A549 (cell line): ENCODE measurements around the gene PAXX. TPM values are rescaled to one million over a fixed set of nuclear protein-coding genes. Genes with fewer than 3 reads are reported as not detected.

Source experiments
- ATAC-seq, 2 experiments: fragments of 200-7000 bp in 1 of 2; fragments of >200 bp in 1 of 2; cut with Nextera tagmentation in 1 of 2; cut with Tn5 transposase in 1 of 2; 3 replicates each; pipeline versions ENCODE4 v1.8.0 to v1.9.1; 2018 to 2020; ENCODE audit warnings: mild to moderate bottlenecking in 1 of 2, moderate library complexity in 1 of 2
- CTCF ChIA-PET: fragments of 300-600 bp; sonication (Branson Sonifier 250); formaldehyde crosslinking; extraction: SDS; loops from one replicate; lab custom pipeline; 2021; ENCODE audit warnings: antibody characterized with exemption, inconsistent platforms; lab: Yijun Ruan, JAX
- POLR2A ChIA-PET: fragments of 350-600 bp; formaldehyde crosslinking; extraction: SDS; loops from one replicate; lab custom pipeline; 2021; ENCODE audit warnings: antibody characterized with exemption, inconsistent platforms; lab: Yijun Ruan, JAX
- DNase-seq, 2 experiments: peaks; one replicate each; pipeline versions ENCODE4 v3.0.0 to v3.0.0-alpha.2; 2011 to 2016; ENCODE audit warnings: low read depth in 1 of 2, low spot score in 1 of 2
- FAIRE-seq: peaks from 2 replicates; lab custom pipeline; 2011; peaks lifted over from hg19 to GRCh38; lab: Jason Lieb, UNC
- H3K27ac ChIP-seq, 2 experiments: fragments of >200 bp; sonication (Bioruptor Twin); formaldehyde crosslinking; 3 replicates each; pipeline ENCODE4 v1.5.1; 2016 to 2017
- H3K4me1 ChIP-seq: fragments of >200 bp; sonication (Bioruptor Twin); formaldehyde crosslinking; 3 replicates; pipeline ENCODE4 v1.6.1; 2016
- H3K4me2 ChIP-seq: fragments of >200 bp; sonication (Bioruptor Twin); formaldehyde crosslinking; 3 replicates; pipeline ENCODE4 v1.6.1; 2016
- H3K4me3 ChIP-seq: fragments of >200 bp; sonication (Bioruptor Twin); formaldehyde crosslinking; 3 replicates; pipeline ENCODE4 v1.5.1; 2016
- H3K9me3 ChIP-seq: fragments of >200 bp; sonication (Bioruptor Twin); formaldehyde crosslinking; 3 replicates; pipeline ENCODE4 v1.6.1; 2016
- CBX2 ChIP-seq: fragments of 200-600 bp; sonication (generic); IDR thresholded peaks from 2 replicates; pipeline ENCODE4 v1.6.1; 2016; ENCODE audit warnings: low read depth, mild to moderate bottlenecking, borderline replicate concordance
- CBX8 ChIP-seq: fragments of 200-600 bp; sonication (generic); IDR thresholded peaks from 2 replicates; pipeline ENCODE4 v1.6.1; 2016
- CHD2 ChIP-seq: fragments of 150-350 bp; IDR thresholded peaks from 2 replicates; pipeline ENCODE4 v1.6.1; 2014; ENCODE audit warnings: low read length; ENCODE audit not compliant: partially characterized antibody
- CHD4 ChIP-seq: fragments of 200-600 bp; sonication (generic); IDR thresholded peaks from 2 replicates; pipeline ENCODE4 v1.6.1; 2016; ENCODE audit warnings: antibody characterized with exemption, mild to moderate bottlenecking, borderline replicate concordance
- EHF ChIP-seq: fragments of 250-450 bp; sonication (Bioruptor Pico); IDR thresholded peaks from 2 replicates; pipeline ENCODE4 v1.5.0; 2020; ENCODE audit warnings: mild to moderate bottlenecking
- EP300 ChIP-seq, 2 experiments: fragments of >200 bp; sonication (Bioruptor Twin); formaldehyde crosslinking; IDR thresholded peaks; 2 replicates in 1 of 2; 3 replicates in 1 of 2; pipeline ENCODE4 v1.6.1; 2016 to 2017
- GATA3 ChIP-seq: IDR thresholded peaks from 2 replicates; pipeline ENCODE4 v1.6.1; 2012; ENCODE audit warnings: borderline replicate concordance
- HOXB13 ChIP-seq: fragments of 250-450 bp; sonication (Bioruptor Pico); IDR thresholded peaks from 2 replicates; pipeline ENCODE4 v1.5.0; 2020; ENCODE audit warnings: low read depth, mild to moderate bottlenecking, moderate library complexity
- HOXB5 ChIP-seq: fragments of 250-450 bp; sonication (Bioruptor Pico); IDR thresholded peaks from 2 replicates; pipeline ENCODE4 v1.5.0; 2020; ENCODE audit warnings: mild to moderate bottlenecking, moderate library complexity
- KDM1A ChIP-seq: fragments of 200-600 bp; sonication (generic); IDR thresholded peaks from 2 replicates; pipeline ENCODE4 v1.6.1; 2016; ENCODE audit warnings: low read depth, mild to moderate bottlenecking
- KDM5A ChIP-seq: fragments of 200-600 bp; sonication (generic); IDR thresholded peaks from 2 replicates; pipeline ENCODE4 v1.6.1; 2016; ENCODE audit warnings: antibody characterized with exemption, mild to moderate bottlenecking
- MAFK ChIP-seq: fragments of 450-650 bp; IDR thresholded peaks from 2 replicates; pipeline ENCODE4 v1.6.1; 2014; ENCODE audit not compliant: partially characterized antibody
- PHF8 ChIP-seq: fragments of 200-600 bp; sonication (generic); IDR thresholded peaks from 2 replicates; pipeline ENCODE4 v1.6.1; 2016; ENCODE audit warnings: low read depth, mild to moderate bottlenecking, antibody characterized with exemption, moderate library complexity, borderline replicate concordance
- POLR2AphosphoS2 ChIP-seq: conservative IDR thresholded peaks from 2 replicates; pipeline ENCODE4 v1.6.1; 2012; ENCODE audit warnings: low read length, improper control_type of control experiment, inconsistent platforms
- SMC3 ChIP-seq: fragments of >200 bp; sonication (Bioruptor Twin); formaldehyde crosslinking; IDR thresholded peaks from 3 replicates; pipeline ENCODE4 v1.6.1; 2018; ENCODE audit warnings: inconsistent platforms
- WGBS: methylation state at CpG from one replicate; pipeline ENCODE4 v1.1.6; 2017; ENCODE audit errors: missing lambda C conversion rate; 5-methylcytosine and 5-hydroxymethylcytosine counted together
- polyA plus RNA-seq, 4 experiments: library from polyadenylated mRNA; depleted of rRNA in 3 of 4; stranded (reverse); fragments of >200 nt; fragmentation: RNase III in 1 of 4; extraction: RNeasy Plus Mini Kit Qiagen cat#74134 plus additional on column Dnase treatment in 1 of 4; gene quantifications; 2 replicates in 3 of 4; 3 replicates in 1 of 4; pipeline ENCODE4 v1.2.3, GENCODE V29; 2011 to 2017
- TF ChIP-seq, protein P1 (sequence below): IDR thresholded peaks from 2 replicates; pipeline ENCODE4 v1.6.1; 2012
- TF ChIP-seq, protein P2 (sequence below): fragments of >200 bp; sonication (Bioruptor Twin); formaldehyde crosslinking; IDR thresholded peaks from 3 replicates; pipeline ENCODE4 v1.5.1; 2016
- TF ChIP-seq, protein P3 (sequence below): fragments of 150-350 bp; IDR thresholded peaks from 2 replicates; pipeline ENCODE4 v1.6.1; 2014; ENCODE audit warnings: low read depth, mild to moderate bottlenecking, low read length

PAXX gene
- polyA plus RNA-seq, 2 of the 4 experiments (the other 2 are of a cell fraction): 15.6 to 53.2 TPM

DNA sequence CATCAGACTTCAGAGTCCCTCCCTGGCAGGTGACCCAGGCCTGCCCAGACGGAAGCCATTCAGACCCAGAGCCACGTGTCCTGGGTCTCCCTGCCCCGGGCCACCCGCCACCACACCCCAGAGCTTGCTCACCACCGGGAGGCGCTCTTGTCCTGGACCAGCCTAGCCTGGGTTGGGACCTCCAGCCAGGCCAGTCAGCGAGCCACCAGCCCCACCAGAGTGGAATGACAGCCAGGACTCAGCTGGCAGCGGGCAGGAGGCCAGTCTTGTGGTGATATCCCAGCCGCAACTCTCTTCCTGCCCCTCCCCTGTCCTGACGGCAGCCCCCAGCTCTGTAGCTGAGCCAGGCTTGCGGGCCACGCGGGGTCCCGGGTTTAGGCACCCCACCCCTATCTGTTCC is 16.6 kb upstream of the PAXX start:
- ChIA-PET CTCF (interaction anchor here (1.0 to 7.8 kb wide), 7 partner anchors 9 to 60 kb away, joined by 3 to 64 read pairs (median 5); partner anchors contain the start of genes ABCA2, C8G and FBXW5), POLR2A (no interaction called here)
- 85% methylated on average over 13 of the region's 14 CpGs for WGBS
- no peak overlapping the region for H3K4me2 ChIP-seq
- DNase-seq (no peak), FAIRE-seq (no peak), ATAC-seq (no peak)
- no peak overlapping the region for H3K27ac ChIP-seq
- TF ChIP-seq, protein P1, sequence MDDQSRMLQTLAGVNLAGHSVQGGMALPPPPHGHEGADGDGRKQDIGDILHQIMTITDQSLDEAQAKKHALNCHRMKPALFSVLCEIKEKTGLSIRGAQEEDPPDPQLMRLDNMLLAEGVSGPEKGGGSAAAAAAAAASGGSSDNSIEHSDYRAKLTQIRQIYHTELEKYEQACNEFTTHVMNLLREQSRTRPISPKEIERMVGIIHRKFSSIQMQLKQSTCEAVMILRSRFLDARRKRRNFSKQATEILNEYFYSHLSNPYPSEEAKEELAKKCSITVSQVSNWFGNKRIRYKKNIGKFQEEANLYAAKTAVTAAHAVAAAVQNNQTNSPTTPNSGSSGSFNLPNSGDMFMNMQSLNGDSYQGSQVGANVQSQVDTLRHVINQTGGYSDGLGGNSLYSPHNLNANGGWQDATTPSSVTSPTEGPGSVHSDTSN: no peak
- TF ChIP-seq EHF (no peak), CBX2 (no peak)
- TF ChIP-seq, protein P2, sequence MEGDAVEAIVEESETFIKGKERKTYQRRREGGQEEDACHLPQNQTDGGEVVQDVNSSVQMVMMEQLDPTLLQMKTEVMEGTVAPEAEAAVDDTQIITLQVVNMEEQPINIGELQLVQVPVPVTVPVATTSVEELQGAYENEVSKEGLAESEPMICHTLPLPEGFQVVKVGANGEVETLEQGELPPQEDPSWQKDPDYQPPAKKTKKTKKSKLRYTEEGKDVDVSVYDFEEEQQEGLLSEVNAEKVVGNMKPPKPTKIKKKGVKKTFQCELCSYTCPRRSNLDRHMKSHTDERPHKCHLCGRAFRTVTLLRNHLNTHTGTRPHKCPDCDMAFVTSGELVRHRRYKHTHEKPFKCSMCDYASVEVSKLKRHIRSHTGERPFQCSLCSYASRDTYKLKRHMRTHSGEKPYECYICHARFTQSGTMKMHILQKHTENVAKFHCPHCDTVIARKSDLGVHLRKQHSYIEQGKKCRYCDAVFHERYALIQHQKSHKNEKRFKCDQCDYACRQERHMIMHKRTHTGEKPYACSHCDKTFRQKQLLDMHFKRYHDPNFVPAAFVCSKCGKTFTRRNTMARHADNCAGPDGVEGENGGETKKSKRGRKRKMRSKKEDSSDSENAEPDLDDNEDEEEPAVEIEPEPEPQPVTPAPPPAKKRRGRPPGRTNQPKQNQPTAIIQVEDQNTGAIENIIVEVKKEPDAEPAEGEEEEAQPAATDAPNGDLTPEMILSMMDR: 0 out of 3 replicates have a peak, but pooled peaks have one; percentile 8
- H3K4me1 ChIP-seq: peaks cover 14% of the 10 kb centered on the region
- no peak overlapping the region for H3K4me3 ChIP-seq
- H3K9me3 ChIP-seq: no peaks in the 10 kb centered on the region

DNA sequence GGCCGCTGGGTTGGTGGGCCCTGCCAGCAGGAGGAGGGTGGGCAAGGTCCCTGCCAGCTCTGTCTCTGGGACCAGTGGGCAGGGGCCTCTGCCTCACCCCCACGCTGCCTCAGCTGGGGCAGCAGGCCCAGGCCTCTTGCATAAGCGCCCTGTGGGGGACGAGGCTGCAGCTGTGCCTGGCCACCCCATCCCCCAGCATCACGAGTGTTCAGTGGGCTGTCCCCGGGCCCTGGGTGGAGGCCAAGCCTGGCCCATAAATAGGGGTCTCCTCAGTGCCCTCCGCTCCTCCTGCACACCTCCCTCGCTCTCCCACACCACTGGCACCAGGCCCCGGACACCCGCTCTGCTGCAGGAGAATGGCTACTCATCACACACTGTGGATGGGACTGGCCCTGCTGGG is 15.0 kb upstream of the PAXX start, which contains the start of gene PTGDS:
TSS of gene PTGDS (plus strand) at position 282 of the 400 bp plus-strand sequence. CDS start at position 357, 75 bp downstream.
- no peak for TF ChIP-seq MAFK
- TF ChIP-seq CHD2: no peak
- TF ChIP-seq KDM1A: no peak
- no peak for TF ChIP-seq CBX8
- TF ChIP-seq GATA3: no peak
- H3K27ac ChIP-seq: peak within 1 kb of the TSS; percentile 52 to 94
- H3K9me3 ChIP-seq: no peaks in the 10 kb centered on the region
- CTCF ChIA-PET: interaction anchor here (7.8 kb wide), 1 partner anchor 31 kb away, joined by 64 read pairs; the partner anchor contains the start of genes C8G and FBXW5
- FAIRE-seq (no peak), DNase-seq (no peak), ATAC-seq (no peak)
- H3K4me1 ChIP-seq: peaks cover 14% of the 10 kb centered on the region
- H3K4me2 ChIP-seq: peak within 1 kb of the TSS; percentile 81
- POLR2A ChIA-PET: no interaction called here
- 85% methylated on average over 10 of the region's 10 CpGs for WGBS
- H3K4me3 ChIP-seq: peak within 1 kb of the TSS; percentile 45

GRCh38 chr9:136977649-136978072 is 14.6 kb upstream of the PAXX start:
- TF ChIP-seq KDM5A: no peak
- TF ChIP-seq SMC3: no peak
- TF ChIP-seq EP300 (IDR thresholded peaks at IDR 0.05): no peak
- TF ChIP-seq EHF: no peak
- TF ChIP-seq GATA3: no peak
- TF ChIP-seq HOXB13 (CRISPR knock-in tag): no peak
- TF ChIP-seq POLR2AphosphoS2: no peak
- TF ChIP-seq, protein P3, sequence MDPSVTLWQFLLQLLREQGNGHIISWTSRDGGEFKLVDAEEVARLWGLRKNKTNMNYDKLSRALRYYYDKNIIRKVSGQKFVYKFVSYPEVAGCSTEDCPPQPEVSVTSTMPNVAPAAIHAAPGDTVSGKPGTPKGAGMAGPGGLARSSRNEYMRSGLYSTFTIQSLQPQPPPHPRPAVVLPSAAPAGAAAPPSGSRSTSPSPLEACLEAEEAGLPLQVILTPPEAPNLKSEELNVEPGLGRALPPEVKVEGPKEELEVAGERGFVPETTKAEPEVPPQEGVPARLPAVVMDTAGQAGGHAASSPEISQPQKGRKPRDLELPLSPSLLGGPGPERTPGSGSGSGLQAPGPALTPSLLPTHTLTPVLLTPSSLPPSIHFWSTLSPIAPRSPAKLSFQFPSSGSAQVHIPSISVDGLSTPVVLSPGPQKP: no peak
- TF ChIP-seq CHD4: no peak
- TF ChIP-seq KDM1A: no peak
- TF ChIP-seq MAFK: no peak
- no peak for TF ChIP-seq HOXB5
- TF ChIP-seq PHF8: no peak
- POLR2A ChIA-PET: interaction anchor here (0.6 to 1.5 kb wide), 5 partner anchors 14 to 92 kb away, joined by 3 to 20 read pairs (median 3); partner anchors contain the start of genes PAXX and TRAF2
- Histone ChIP-seq H3K4me2 (peak overlapping the region; percentile 81), H3K27ac (peak overlapping the region; percentile 52 to 94), H3K4me1 (peaks cover 14% of the 10 kb centered on the region), H3K4me3 (peak overlapping the region; percentile 45), H3K9me3 (no peaks in the 10 kb centered on the region)
- no peak for ATAC-seq
- CTCF ChIA-PET: interaction anchor here (0.8 to 1.9 kb wide), 5 partner anchors 15 to 57 kb away, joined by 3 to 6 read pairs (median 3); partner anchors contain the start of gene PAXX
- no peak for FAIRE-seq
- no peak for DNase-seq
- WGBS: 82% methylated on average over 2 of the region's 33 CpGs
